Testis (tissue), 2 donors: Measurements from ENCODE around the gene KANK2.

Source experiments
- POLR2A ChIP-seq: fragments of 450-650 bp; IDR thresholded peaks from one replicate; pipeline ENCODE4 v1.6.1; 2017; ENCODE audit warnings: antibody characterized with exemption, mild to moderate bottlenecking, moderate library complexity
- TF ChIP-seq, protein P1 (sequence below), 3 experiments: fragments of 450-650 bp in 2 of 3; fragments of 200-600 bp in 1 of 3; sonication (generic) in 1 of 3; IDR thresholded peaks; one replicate each; pipeline ENCODE4 v1.5.1; 2016 to 2019; ENCODE audit warnings: antibody characterized with exemption in 3 of 3, mild to moderate bottlenecking in 2 of 3, moderate library complexity in 1 of 3

DNA sequence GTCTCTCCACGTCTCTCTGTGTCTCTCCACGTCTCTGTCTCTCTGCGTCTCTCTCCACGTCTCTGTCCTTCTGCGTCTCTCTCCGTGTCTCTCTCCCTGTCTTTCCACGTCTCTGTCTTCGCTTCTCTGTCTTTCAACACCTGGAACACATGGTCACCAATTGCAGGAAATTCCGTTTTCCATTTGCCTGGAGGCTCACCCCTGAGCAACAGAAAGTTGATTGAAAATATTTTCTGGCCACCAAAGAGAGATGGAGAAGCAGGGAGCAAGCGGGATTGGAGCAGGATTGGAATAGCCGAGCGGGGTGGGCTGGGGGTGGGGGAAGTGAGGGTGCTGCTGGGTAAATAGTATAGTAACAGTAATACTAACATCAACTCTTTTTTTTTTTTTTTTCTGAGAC, 1.7 kb downstream of the KANK2 start:
- TF ChIP-seq, protein P1, sequence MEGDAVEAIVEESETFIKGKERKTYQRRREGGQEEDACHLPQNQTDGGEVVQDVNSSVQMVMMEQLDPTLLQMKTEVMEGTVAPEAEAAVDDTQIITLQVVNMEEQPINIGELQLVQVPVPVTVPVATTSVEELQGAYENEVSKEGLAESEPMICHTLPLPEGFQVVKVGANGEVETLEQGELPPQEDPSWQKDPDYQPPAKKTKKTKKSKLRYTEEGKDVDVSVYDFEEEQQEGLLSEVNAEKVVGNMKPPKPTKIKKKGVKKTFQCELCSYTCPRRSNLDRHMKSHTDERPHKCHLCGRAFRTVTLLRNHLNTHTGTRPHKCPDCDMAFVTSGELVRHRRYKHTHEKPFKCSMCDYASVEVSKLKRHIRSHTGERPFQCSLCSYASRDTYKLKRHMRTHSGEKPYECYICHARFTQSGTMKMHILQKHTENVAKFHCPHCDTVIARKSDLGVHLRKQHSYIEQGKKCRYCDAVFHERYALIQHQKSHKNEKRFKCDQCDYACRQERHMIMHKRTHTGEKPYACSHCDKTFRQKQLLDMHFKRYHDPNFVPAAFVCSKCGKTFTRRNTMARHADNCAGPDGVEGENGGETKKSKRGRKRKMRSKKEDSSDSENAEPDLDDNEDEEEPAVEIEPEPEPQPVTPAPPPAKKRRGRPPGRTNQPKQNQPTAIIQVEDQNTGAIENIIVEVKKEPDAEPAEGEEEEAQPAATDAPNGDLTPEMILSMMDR (IDR thresholded peaks at IDR 0.05): no peak
- TF ChIP-seq POLR2A: no peak
